Coronary artery (tissue), 2 donors: ENCODE measurements around the gene GRB10.
A peak's percentile ranks its signal among the peaks of the same experiment; 100 is the strongest.

Source experiments
- DNase-seq: peaks from one replicate; pipeline ENCODE4 v3.0.0-alpha.2; 2017; ENCODE audit warnings: low spot score
- H3K27ac ChIP-seq, 2 donors: fragments of 200-600 bp; sonication (generic); one replicate each; pipeline ENCODE4 v1.5.1; 2016 to 2019
- H3K4me3 ChIP-seq: fragments of 200-600 bp; sonication (generic); 2 replicates; pipeline ENCODE4 v1.5.1; 2016; ENCODE audit warnings: mild to moderate bottlenecking, moderate library complexity
- TF ChIP-seq, protein P1 (sequence below): fragments of 200-600 bp; sonication (generic); IDR thresholded peaks from one replicate; pipeline ENCODE4 v1.5.1; 2019; ENCODE audit warnings: antibody characterized with exemption

GRB10 gene

DNA sequence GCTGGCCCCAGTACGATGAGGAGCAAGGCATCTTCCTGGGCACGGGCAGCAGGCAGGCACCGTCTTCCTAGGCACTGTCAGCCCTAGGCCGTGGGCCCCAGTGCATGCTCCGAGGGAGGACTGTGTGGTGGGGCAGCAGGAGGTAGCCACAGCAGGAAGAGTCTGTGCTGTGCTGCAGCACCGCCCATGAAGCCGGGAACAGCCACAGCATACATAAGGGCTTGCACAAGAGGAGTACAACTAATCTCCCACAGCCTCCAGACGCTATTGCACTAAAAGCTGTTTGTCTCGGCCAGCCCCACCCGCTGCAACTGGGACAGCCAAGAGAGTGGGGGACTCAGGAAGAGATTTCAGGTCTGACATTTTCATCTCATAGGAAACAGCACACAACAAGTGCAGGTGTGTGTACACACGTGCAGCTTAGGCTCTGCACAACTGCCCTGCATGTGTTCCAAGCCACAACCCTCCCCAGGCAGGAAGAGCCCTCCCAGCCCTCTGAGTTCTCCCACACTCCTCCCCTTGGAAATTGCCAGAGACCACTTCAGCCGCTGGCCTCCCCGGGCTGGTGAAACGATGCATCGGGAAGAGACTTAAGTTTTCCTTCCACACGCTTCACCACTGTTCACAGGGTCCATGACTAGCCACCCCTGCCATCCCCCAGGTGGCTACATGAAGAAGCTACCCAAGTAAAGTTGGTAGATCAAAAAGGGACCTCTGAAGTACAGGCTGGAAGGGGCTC lies 129.4 kb downstream of the GRB10 start:
- Histone ChIP-seq H3K27ac (peak overlapping the region; percentile 60 to 87), H3K4me3 (peak overlapping the region; percentile 42)
- peak; percentile 86 for DNase-seq
- TF ChIP-seq, protein P1, sequence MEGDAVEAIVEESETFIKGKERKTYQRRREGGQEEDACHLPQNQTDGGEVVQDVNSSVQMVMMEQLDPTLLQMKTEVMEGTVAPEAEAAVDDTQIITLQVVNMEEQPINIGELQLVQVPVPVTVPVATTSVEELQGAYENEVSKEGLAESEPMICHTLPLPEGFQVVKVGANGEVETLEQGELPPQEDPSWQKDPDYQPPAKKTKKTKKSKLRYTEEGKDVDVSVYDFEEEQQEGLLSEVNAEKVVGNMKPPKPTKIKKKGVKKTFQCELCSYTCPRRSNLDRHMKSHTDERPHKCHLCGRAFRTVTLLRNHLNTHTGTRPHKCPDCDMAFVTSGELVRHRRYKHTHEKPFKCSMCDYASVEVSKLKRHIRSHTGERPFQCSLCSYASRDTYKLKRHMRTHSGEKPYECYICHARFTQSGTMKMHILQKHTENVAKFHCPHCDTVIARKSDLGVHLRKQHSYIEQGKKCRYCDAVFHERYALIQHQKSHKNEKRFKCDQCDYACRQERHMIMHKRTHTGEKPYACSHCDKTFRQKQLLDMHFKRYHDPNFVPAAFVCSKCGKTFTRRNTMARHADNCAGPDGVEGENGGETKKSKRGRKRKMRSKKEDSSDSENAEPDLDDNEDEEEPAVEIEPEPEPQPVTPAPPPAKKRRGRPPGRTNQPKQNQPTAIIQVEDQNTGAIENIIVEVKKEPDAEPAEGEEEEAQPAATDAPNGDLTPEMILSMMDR: no peak

DNA sequence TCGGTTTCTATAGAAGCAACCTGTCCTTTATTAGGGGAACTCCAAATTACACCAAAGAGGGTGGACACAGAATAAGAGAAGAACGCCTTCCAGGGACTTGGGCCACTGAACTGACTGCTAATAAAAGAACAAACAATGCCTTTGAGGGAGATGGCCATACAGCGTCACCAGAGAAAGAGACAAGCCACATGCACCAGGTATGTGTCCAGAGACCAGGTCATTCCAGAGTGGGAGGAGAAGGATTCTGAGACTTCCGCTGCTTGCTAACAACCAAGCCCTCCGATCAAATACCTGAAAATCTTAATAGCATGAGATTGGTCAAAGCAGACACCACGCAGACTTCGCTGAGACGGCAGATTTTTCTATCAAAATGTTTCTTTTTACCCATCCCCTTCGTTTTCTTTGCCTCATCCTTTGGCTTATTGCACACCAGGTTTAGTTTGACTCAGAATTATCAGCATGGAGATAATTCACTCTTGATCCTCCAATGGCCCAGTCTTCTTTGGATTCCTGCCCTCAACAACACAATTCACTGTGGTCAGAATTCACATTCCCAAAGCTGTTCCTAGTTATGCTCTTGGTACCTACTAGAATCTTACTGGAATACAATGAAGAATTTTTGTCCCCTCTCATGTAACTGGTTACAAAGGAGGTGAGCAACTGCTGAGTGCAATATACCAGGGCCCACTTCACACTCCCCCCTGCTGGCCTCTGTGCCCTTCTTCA lies 130.1 kb downstream of the GRB10 start:
- no peak overlapping the region for H3K4me3 ChIP-seq
- H3K27ac ChIP-seq: peak overlapping the region; percentile 41 to 87
- TF ChIP-seq, protein P1: no peak
- peak; percentile 57 for DNase-seq

DNA sequence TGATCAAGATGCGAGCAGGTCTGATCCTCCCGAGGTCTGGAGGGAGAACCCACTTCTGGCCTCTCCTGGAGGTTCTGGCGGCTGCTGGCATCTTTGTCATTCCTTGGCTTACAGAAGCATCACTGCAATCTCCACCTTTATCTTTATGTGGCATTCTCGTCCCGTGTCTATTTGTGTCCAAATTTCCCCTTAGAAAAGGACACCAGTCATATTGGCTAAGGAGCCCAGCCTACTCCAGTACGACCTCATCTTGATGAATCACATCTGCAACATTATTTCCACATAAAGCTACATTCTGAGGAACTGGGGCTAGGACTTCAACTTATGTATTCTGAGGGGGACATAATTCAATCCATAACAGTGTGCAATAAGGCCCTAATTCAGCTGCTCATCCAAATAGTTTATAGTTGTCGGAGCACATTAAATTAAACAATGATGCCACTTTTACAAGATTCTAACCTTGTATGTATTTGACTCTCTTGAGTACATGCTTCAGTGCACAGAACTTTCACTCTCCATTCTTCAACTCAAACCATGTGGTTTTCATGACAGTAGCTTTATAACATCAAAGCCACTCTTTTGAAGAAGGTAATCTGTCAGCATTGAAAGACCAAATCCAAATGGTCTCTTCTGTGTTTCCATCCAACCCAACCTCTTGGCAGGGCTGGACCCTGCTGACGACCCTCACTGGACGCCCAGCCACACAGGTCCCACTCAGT lies 131.3 kb downstream of the GRB10 start:
- Histone ChIP-seq H3K4me3 (no peak overlapping the region), H3K27ac (peak overlapping the region in 1 of 2 donors; percentile 2)
- peak; percentile 33 for DNase-seq
- TF ChIP-seq, protein P1: no peak

DNA sequence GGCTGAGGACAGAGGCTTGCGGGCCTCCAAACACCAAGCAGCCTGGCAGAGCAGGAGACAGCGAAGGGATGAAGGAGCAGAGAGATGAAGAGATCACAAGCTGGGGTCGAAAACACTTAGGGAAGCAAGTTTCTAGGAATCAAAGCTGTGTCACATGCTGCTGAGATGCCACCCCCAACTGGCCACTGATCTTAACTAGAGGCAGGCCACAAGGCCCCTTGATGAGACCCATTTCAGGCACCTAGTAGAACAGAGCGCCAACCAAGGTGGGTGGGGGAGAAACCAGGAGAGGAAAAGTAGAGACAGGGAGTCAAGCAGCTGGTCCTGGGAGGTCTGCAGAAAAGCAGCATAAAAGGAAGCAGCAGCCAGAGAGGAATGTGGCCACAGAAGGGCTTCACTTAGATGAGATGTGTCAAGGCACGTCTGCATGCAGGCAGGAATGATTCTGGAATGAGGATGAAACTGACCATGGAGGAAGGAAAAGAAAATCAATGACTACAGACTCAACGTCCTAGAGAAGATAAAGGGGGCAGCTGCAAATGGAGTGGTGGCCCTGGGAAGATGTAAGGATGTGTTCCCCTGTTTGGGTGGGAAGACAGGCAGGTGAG lies 132.5 kb downstream of the GRB10 start:
- TF ChIP-seq, protein P1: no peak
- H3K27ac ChIP-seq: no peak overlapping the region
- peak; percentile 49 for DNase-seq
- no peak overlapping the region for H3K4me3 ChIP-seq

DNA sequence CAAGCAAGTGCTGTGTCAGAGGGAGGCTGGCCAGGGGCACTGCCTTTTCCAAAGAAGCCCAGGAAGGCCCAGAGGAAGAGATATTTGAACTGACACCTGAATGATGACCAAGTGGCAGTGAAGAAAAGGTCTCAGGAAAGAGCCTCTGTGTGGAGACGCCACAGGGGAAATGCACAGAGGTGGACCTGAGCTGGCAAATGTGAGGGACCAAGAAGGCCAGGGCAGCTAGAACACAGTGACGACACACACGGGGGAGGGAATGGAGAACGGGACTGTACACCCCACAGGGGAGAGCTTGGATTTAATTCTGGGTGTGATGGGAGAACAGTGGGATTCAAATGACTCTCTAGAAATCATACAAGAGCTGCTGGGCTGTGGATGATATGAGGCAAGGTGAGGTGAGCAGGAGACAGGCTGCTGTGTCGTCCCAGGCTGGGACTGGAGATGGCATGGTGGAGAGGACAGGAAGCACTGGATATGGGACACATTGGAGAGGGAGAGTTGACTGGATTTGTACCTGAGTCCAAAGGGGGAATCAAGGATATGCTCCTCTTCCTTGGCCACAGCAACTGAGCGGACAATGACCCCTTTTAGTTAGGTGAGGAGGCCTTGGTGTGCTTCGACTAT lies 133.3 kb downstream of the GRB10 start:
- Histone ChIP-seq H3K27ac (no peak overlapping the region), H3K4me3 (no peak overlapping the region)
- DNase-seq: peak; percentile 58
- TF ChIP-seq, protein P1: no peak

DNA sequence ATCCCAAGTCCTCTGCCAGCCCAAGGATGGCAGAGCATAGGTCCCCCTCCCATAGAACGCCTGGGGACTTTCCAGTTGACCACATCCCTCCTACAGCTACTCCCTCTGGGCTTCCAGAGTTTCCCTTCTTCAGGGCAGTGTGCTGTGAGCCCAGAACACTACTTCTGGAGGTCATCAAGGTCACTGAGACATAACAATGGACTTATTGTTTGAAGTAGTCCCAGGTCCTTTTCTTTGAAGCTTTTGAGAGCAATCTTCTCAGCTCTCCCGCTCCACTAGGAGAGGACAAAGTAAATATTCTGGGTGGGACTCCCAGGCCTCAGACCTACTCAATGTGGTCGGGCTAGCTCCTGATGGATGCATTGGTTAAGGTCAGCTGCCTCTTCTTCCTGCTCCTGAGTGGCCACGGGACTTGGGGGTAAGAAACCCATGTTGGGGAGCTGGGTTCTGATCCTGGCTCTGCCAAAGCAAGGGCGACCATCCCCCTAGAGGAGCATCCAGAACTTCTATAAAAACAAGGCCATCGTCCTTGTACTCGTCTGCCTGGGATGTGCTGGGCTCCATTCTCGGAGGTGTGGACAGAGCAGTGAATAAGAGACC lies 134.0 kb downstream of the GRB10 start:
- H3K27ac ChIP-seq: no peak overlapping the region
- no peak for DNase-seq
- TF ChIP-seq, protein P1: no peak
- H3K4me3 ChIP-seq: no peak overlapping the region
